Activated gamma-delta T cell (primary cell): Measurements from ENCODE around the gene MBD5.

Source experiments
- DNase-seq: peaks from one replicate; lab custom pipeline; 2025; lab: John Stamatoyannopoulos, UW

The MBD5 gene

GRCh38 chr2:148122788-148123187 is 101.9 kb downstream of the MBD5 start:
- DNase-seq, result no peak

GRCh38 chr2:148124271-148124670 is 103.4 kb downstream of the MBD5 start:
- no peak for DNase-seq

- DNase-seq, result no peak
Measured at GRCh38 chr2:148130581-148130980, 109.7 kb downstream of the MBD5 start.

DNA sequence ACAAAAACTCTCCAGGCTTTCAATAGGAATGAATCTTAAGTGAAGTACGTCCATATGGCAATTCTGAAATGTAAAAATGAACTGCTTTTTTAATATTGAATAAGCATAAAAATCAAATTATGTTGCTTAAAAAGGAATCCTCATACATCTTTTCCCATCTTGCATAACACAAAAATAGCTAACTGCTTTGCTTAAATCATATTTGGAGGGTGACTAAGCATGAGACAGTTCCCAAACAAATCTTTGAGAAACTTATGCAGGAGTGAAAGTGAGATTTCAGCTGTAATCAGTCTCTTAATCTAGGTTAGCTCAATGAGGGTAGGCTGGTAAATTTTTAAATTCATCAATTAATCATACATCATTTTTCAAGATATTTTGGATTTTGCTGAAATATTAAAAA is 111.5 kb downstream of the MBD5 start:
- no peak for DNase-seq

- DNase-seq, result no peak
Measured at GRCh38 chr2:148135705-148136104, 114.8 kb downstream of the MBD5 start.

DNA sequence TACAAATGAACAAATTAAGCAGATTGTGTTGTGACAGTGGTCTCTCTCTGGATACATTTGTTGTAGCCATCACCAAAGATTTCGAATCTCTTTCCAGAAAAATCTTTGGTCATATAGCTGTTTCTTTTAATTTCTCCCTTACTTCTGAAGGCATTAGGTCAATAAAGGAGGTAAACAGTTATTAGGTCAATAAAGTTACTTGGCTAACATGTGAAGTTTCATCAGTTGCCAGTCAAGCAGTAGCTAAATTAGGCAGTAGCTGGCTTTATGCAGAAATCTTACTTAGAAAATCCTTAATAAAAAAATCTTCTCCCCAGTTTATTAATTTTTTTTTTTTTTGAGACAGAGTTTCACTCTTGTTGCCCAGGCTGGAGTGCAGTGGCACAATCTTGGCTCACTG is 115.5 kb downstream of the MBD5 start:
- DNase-seq, result no peak

GRCh38 chr2:148161909-148162435 is 141.1 kb downstream of the MBD5 start:
- DNase-seq, result no peak

DNA sequence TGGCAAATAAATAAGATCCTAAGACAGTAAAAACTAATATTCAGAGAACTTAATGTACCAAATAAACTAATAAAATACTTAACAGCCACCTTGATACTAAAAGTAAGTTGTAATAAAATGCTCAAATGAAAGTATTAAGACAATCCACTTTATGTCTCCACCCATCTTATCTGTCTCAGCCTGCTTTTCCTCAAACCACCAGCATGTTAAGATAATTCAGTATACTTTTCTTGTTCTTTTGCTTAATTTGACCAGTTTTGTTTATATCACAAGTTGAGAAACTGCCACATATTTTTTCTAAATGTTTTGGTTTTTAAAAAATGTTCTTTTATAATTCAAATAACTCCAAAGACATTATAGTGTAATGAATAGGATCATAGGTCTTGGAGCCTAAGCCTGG is 142.0 kb downstream of the MBD5 start:
- DNase-seq, result no peak

GRCh38 chr2:148165975-148166374 is 145.1 kb downstream of the MBD5 start:
- no peak for DNase-seq

DNA sequence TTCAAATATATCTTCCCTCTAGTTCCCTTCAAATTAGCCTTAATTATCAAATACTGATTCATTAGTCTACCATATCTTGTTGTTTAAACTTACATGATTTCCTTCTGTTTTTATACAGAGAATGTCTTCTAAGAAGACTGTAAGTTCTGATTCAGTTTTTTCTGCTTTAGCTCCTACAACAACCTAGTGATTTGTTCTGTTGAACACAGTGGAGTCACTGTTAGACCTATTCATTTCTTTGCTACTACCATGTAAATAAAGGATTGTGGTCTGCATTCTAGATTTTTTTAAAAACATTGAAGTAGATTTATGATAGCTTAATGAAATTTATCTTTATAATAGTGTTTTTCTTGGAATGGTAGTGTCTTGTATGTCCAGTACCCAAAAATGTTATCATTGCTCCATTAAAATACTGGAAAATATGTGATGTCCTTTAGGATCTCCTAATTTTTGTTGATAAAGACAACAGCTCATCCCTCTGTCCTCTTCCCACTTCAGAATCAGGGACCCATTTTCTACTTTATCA is 146.4 kb downstream of the MBD5 start:
- no peak for DNase-seq

GRCh38 chr2:148167855-148168254 is 147.0 kb downstream of the MBD5 start:
- no peak for DNase-seq

DNA sequence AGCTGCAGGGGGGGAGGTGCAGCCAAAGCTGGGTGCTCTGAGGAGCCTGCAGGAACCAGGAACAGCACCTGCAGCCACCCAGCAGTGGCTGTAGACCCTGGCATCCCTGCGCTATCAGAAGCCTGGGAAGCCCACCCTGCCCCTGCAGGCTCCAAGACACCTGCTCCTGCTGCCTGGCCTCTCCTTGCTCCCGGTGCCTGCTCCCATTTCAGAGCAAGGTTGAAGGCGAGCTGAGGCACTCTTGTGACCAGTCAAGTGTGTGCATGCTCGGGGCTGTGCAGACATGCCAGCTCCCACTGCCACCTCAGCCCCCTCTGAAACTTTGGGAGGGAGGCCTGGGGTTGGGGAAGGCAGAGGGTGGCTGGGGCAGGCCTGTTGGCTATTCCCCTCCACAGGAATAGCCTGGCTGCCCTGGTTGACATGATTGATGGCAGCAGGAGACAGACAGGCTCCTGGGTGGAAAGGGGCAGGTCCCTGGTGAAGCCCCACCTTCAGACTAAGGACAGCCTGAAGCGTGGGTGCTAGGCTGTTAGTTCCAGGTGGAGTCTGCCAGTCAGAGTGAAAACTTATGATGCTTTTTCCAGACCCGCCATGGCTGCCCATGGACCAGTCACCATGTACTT is 151.4 kb downstream of the MBD5 start:
- no peak for DNase-seq

GRCh38 chr2:148173168-148173567 is 152.3 kb downstream of the MBD5 start:
- no peak for DNase-seq

DNA sequence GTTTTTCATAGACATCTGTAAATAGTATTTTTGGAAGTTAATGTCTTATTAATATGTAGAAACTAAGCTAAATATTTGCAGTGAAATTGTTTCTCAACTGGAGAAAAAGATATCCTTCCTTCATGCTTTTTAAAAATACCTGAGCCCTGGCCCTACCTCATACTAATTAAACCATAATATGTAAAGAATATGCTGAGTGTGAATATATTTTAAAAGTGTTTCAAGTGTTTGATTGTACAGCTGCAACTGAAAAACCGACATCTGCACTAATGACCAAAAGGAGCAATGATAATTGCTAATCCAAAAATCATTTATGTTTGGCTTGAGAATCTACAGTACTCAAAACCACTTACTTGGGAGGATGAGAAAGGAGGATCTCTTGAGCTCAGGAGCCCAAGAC is 156.7 kb downstream of the MBD5 start:
- no peak for DNase-seq

- no peak for DNase-seq
Measured at GRCh38 chr2:148179724-148180123, 158.8 kb downstream of the MBD5 start.

DNA sequence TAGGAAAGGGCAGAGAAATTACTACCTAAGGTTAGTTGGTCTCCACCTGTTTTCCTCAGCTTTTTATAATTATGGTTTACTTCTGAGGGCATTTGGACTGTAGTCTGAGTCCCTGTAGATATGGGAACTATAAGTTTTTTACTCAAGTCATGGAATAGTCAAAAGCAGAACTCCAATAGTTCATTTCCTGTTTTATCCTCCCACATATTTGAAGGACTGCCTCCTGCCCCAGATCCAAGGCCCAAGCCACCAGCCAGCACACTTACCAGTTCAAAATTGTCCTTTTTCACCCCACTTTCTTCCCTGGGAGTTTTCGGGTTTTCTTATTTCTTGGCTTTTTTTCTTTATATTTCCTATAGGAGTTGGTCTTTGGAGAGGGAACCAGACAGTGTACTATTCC is 164.1 kb downstream of the MBD5 start:
- DNase-seq, result no peak

GRCh38 chr2:148194882-148195281 is 174.0 kb downstream of the MBD5 start:
- DNase-seq, result no peak

GRCh38 chr2:148201075-148202004 is 180.4 kb downstream of the MBD5 start:
- DNase-seq, result no peak

GRCh38 chr2:148202237-148202636 is 181.3 kb downstream of the MBD5 start:
- no peak for DNase-seq

- DNase-seq, result no peak
Measured at GRCh38 chr2:148207111-148207510, 186.2 kb downstream of the MBD5 start.

- no peak for DNase-seq
Measured at GRCh38 chr2:148209603-148210002, 188.7 kb downstream of the MBD5 start.

- DNase-seq, result no peak
Measured at GRCh38 chr2:148218326-148219075, 197.6 kb downstream of the MBD5 start.
